ENCODE results near the gene MYBPC3.

DNA sequence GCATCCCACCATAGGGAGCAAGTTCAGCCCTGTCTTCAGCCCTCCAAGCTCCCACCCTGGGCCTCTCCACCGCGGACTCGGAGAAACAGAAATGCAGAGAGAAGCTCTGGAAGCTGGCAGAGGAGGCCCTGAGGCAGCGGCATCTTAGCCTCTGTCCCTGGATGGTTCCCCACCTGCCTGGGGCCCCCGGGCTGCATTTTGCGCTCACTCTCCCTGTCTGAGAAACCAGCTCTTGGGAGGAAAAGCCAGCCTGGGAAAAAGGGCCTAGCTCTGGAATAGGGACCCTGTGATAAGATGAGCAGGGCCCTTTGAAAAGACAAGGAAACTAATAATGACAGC, 37.9 kb upstream of the MYBPC3 start:
- no peak for TF ChIP-seq EZH2 (IDR thresholded peaks at IDR 0.05)
- TF ChIP-seq POLR2AphosphoS5 (IDR thresholded peaks at IDR 0.05; ENCODE audit: borderline replicate concordance, low read depth, low read length), result no peak
- no peak for TF ChIP-seq FOXP2 (optimal IDR thresholded peaks at IDR 0.05; ENCODE audit: control extremely low read depth, extremely low read length, insufficient read depth)
